Measurements from ENCODE around the gene KPNA1. TPM values are rescaled to one million over a fixed set of nuclear protein-coding genes. Genes with fewer than 3 reads are reported as not detected.

KPNA1 gene
- total and polyA plus RNA-seq, 2 experiments from 2014 or later = 34.0 to 62.6 TPM

- TF ChIP-seq EZH2phosphoT487 (IDR thresholded peaks at IDR 0.05; ENCODE audit: insufficient read depth, low read depth) = no peak
- Histone ChIP-seq H3K9me3 (ENCODE audit: low read depth) (no peaks in the 10 kb centered on the region), H2AFZ (no peak overlapping the region), H3K27me3 (replicated peaks; ENCODE audit: insufficient read depth) (no peaks in the 10 kb centered on the region), H3K9me2 (ENCODE audit: insufficient read depth) (no peaks in the 10 kb centered on the region), H3K4me3 (no peak overlapping the region), H3K27ac (no peak overlapping the region), H3K9ac (no peak overlapping the region), H3K79me2 (ENCODE audit: insufficient read depth) (no peaks in the 10 kb centered on the region), H4K20me1 (ENCODE audit: insufficient read depth) (no peaks in the 10 kb centered on the region), H3F3A (ENCODE audit: insufficient read depth) (no peaks in the 10 kb centered on the region), H3K4me1 (ENCODE audit: insufficient read depth) (no peaks in the 10 kb centered on the region), H3K36me3 (ENCODE audit: low read depth) (no peaks in the 10 kb centered on the region; the same call in 1 of the 2 replicates), H3K4me2 (ENCODE audit: unreplicated experiment) (no peak overlapping the region)
- 91 to 94% methylated on average over 5 of the region's 5 CpGs for WGBS, 2 experiments (ENCODE audit: low coverage in 1 of 2, low lambda C conversion rate in 2 of 2, missing lambda C conversion rate in 2 of 2)
- DNase-seq = no peak
- in situ Hi-C loops (cut with MboI) = no loop called here
Observed at GRCh38 chr3:122557356-122557755, 42.6 kb upstream of the KPNA1 start.

GRCh38 chr3:122555275-122556071 is 40.7 kb upstream of the KPNA1 start:
- in situ Hi-C loops (cut with MboI) = no loop called here
- WGBS, 2 experiments (ENCODE audit: low coverage in 1 of 2, low lambda C conversion rate in 2 of 2, missing lambda C conversion rate in 2 of 2) = 44 to 49% methylated on average over 6 of the region's 6 CpGs
- Histone ChIP-seq H3K27me3 (replicated peaks; ENCODE audit: insufficient read depth) (no peaks in the 10 kb centered on the region), H2AFZ (no peak overlapping the region), H3K9me3 (ENCODE audit: low read depth) (no peaks in the 10 kb centered on the region), H3K9me2 (ENCODE audit: insufficient read depth) (no peaks in the 10 kb centered on the region), H3K4me2 (ENCODE audit: unreplicated experiment) (no peak overlapping the region), H3F3A (ENCODE audit: insufficient read depth) (no peaks in the 10 kb centered on the region), H3K4me3 (no peak overlapping the region), H4K20me1 (ENCODE audit: insufficient read depth) (no peaks in the 10 kb centered on the region), H3K9ac (no peak overlapping the region), H3K27ac (no peak overlapping the region), H3K79me2 (ENCODE audit: insufficient read depth) (no peaks in the 10 kb centered on the region), H3K4me1 (ENCODE audit: insufficient read depth) (no peaks in the 10 kb centered on the region), H3K36me3 (ENCODE audit: low read depth) (no peaks in the 10 kb centered on the region; the same call in 1 of the 2 replicates)
- TF ChIP-seq EZH2 (IDR thresholded peaks at IDR 0.05; ENCODE audit: insufficient read depth, poor library complexity, severe bottlenecking) (no peak), EZH2phosphoT487 (IDR thresholded peaks at IDR 0.05; ENCODE audit: insufficient read depth, low read depth) (no peak)
- DNase-seq = peak; percentile 32

- Histone ChIP-seq H3K79me2 (ENCODE audit: insufficient read depth) (no peaks in the 10 kb centered on the region), H3K9me3 (ENCODE audit: low read depth) (no peaks in the 10 kb centered on the region)
Observed at GRCh38 chr3:122553171-122553570, 38.4 kb upstream of the KPNA1 start.

GRCh38 chr3:122548619-122549018 is 33.9 kb upstream of the KPNA1 start:
- Histone ChIP-seq H3K36me3 (ENCODE audit: low read depth) (peaks cover 5% of the 10 kb centered on the region; the same call in 1 of the 2 replicates), H3K4me3 (no peak overlapping the region), H3K9ac (no peak overlapping the region), H3F3A (ENCODE audit: insufficient read depth) (no peaks in the 10 kb centered on the region), H3K27me3 (replicated peaks; ENCODE audit: insufficient read depth) (no peaks in the 10 kb centered on the region), H3K9me3 (ENCODE audit: low read depth) (no peaks in the 10 kb centered on the region), H3K4me2 (ENCODE audit: unreplicated experiment) (no peak overlapping the region), H3K27ac (no peak overlapping the region), H2AFZ (no peak overlapping the region), H4K20me1 (ENCODE audit: insufficient read depth) (no peaks in the 10 kb centered on the region), H3K4me1 (ENCODE audit: insufficient read depth) (no peaks in the 10 kb centered on the region), H3K79me2 (ENCODE audit: insufficient read depth) (no peaks in the 10 kb centered on the region), H3K9me2 (ENCODE audit: insufficient read depth) (no peaks in the 10 kb centered on the region)
- DNase-seq = no peak
- WGBS, 2 experiments (ENCODE audit: low coverage in 1 of 2, low lambda C conversion rate in 2 of 2, missing lambda C conversion rate in 2 of 2) = 48 to 53% methylated on average over 1 of the region's 1 CpG
- TF ChIP-seq EZH2 (IDR thresholded peaks at IDR 0.05; ENCODE audit: insufficient read depth, poor library complexity, severe bottlenecking) = no peak
- TF ChIP-seq EZH2phosphoT487 (IDR thresholded peaks at IDR 0.05; ENCODE audit: insufficient read depth, low read depth) = no peak
- in situ Hi-C loops (cut with MboI) = no loop called here

More at GRCh38 chr3:122553171-122553570, 38.4 kb upstream of the KPNA1 start:
- 70 to 74% methylated on average over 3 of the region's 3 CpGs for WGBS, 2 experiments (ENCODE audit: low coverage in 1 of 2, low lambda C conversion rate in 2 of 2, missing lambda C conversion rate in 2 of 2)
- no peaks in the 10 kb centered on the region for H3K4me1 ChIP-seq (ENCODE audit: insufficient read depth)
- no peaks in the 10 kb centered on the region for H3K9me2 ChIP-seq (ENCODE audit: insufficient read depth)
- H4K20me1 ChIP-seq (ENCODE audit: insufficient read depth) = no peaks in the 10 kb centered on the region
- H3K4me3 ChIP-seq = no peak overlapping the region
- no peaks in the 10 kb centered on the region for H3F3A ChIP-seq (ENCODE audit: insufficient read depth)
- H3K27ac ChIP-seq = no peak overlapping the region
- no peak overlapping the region for H3K9ac ChIP-seq
- TF ChIP-seq EZH2 (IDR thresholded peaks at IDR 0.05; ENCODE audit: insufficient read depth, poor library complexity, severe bottlenecking) = no peak
- no peak for TF ChIP-seq EZH2phosphoT487 (IDR thresholded peaks at IDR 0.05; ENCODE audit: insufficient read depth, low read depth)
- no peaks in the 10 kb centered on the region for H3K27me3 ChIP-seq (replicated peaks; ENCODE audit: insufficient read depth)
- H3K4me2 ChIP-seq (ENCODE audit: unreplicated experiment) = no peak overlapping the region
- in situ Hi-C loops (cut with MboI) = no loop called here
- H3K36me3 ChIP-seq (ENCODE audit: low read depth) = no peaks in the 10 kb centered on the region; the same call in 1 of the 2 replicates
- no peak for DNase-seq
- no peak overlapping the region for H2AFZ ChIP-seq

Measured in GM23248 (cell line).